Parathyroid adenoma (tissue), 2 donors: ENCODE measurements around the gene GALNT17.

Source experiments
- H2AFZ ChIP-seq: fragments of 300-600 bp; sonication (generic); one replicate; pipeline ENCODE4 v1.7.0; 2017; ENCODE audit warnings: antibody characterized with exemption, mild to moderate bottlenecking
- H3K27ac ChIP-seq: fragments of 300-600 bp; sonication (generic); one replicate; pipeline ENCODE4 v1.7.0; 2017
- H3K27me3 ChIP-seq: fragments of 300-600 bp; sonication (generic); one replicate; pipeline ENCODE4 v1.7.0; 2017; ENCODE audit warnings: low read length; ENCODE audit not compliant: control insufficient read depth, insufficient read depth
- H3K36me3 ChIP-seq: fragments of 300-600 bp; sonication (generic); one replicate; pipeline ENCODE4 v1.7.0; 2017; ENCODE audit warnings: low read length; ENCODE audit not compliant: control insufficient read depth, insufficient read depth
- H3K4me1 ChIP-seq: fragments of 300-600 bp; sonication (generic); one replicate; pipeline ENCODE4 v1.7.0; 2017; ENCODE audit warnings: control low read depth
- H3K4me2 ChIP-seq: fragments of 300-600 bp; sonication (generic); one replicate; pipeline ENCODE4 v1.7.0; 2017; ENCODE audit warnings: low read length
- H3K4me3 ChIP-seq: fragments of 300-600 bp; sonication (generic); one replicate; pipeline ENCODE4 v1.7.0; 2017; ENCODE audit warnings: low read depth, low read length
- H3K79me2 ChIP-seq: fragments of 300-600 bp; sonication (generic); one replicate; pipeline ENCODE4 v1.7.0; 2017; ENCODE audit warnings: control low read depth
- H3K9ac ChIP-seq: fragments of 300-600 bp; sonication (generic); one replicate; pipeline ENCODE4 v1.7.0; 2017; ENCODE audit warnings: mild to moderate bottlenecking
- H3K9me3 ChIP-seq: fragments of 300-600 bp; sonication (generic); one replicate; pipeline ENCODE4 v1.7.0; 2017; ENCODE audit warnings: low read length; ENCODE audit not compliant: control insufficient read depth
- TF ChIP-seq, protein P1 (sequence below): fragments of 300-600 bp; sonication (generic); IDR thresholded peaks from one replicate; pipeline ENCODE4 v1.7.0; 2017; ENCODE audit warnings: antibody characterized with exemption, mild to moderate bottlenecking
- donor health status: primary hyperparathyroidism.

The GALNT17 gene

DNA sequence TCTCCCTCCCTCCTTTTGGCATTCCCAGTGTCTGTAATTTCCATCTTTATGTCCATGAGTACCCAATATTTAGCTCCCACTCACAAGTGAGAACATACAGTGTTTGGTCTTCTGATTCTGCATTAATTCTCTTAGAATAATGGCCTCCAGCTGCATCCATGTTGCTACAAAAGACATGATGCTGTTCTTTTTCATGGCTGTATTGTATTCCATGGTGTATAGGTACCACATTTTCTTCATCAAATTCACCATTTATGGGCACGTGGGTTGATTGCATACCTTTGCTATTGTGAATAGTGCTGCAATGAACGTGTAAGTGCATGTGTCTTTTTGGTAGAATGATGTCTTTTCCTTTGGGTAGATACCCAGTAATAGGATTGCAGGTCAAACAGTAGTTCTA, 576.8 kb downstream of the GALNT17 start:
- Histone ChIP-seq H3K36me3 (no peaks in the 10 kb centered on the region), H3K79me2 (no peaks in the 10 kb centered on the region), H3K27me3 (no peaks in the 10 kb centered on the region), H3K27ac (no peak overlapping the region), H2AFZ (no peak overlapping the region), H3K4me1 (no peaks in the 10 kb centered on the region), H3K9me3 (no peaks in the 10 kb centered on the region), H3K4me3 (no peak overlapping the region), H3K4me2 (no peak overlapping the region), H3K9ac (no peak overlapping the region)
- TF ChIP-seq, protein P1, sequence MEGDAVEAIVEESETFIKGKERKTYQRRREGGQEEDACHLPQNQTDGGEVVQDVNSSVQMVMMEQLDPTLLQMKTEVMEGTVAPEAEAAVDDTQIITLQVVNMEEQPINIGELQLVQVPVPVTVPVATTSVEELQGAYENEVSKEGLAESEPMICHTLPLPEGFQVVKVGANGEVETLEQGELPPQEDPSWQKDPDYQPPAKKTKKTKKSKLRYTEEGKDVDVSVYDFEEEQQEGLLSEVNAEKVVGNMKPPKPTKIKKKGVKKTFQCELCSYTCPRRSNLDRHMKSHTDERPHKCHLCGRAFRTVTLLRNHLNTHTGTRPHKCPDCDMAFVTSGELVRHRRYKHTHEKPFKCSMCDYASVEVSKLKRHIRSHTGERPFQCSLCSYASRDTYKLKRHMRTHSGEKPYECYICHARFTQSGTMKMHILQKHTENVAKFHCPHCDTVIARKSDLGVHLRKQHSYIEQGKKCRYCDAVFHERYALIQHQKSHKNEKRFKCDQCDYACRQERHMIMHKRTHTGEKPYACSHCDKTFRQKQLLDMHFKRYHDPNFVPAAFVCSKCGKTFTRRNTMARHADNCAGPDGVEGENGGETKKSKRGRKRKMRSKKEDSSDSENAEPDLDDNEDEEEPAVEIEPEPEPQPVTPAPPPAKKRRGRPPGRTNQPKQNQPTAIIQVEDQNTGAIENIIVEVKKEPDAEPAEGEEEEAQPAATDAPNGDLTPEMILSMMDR, result no peak

DNA sequence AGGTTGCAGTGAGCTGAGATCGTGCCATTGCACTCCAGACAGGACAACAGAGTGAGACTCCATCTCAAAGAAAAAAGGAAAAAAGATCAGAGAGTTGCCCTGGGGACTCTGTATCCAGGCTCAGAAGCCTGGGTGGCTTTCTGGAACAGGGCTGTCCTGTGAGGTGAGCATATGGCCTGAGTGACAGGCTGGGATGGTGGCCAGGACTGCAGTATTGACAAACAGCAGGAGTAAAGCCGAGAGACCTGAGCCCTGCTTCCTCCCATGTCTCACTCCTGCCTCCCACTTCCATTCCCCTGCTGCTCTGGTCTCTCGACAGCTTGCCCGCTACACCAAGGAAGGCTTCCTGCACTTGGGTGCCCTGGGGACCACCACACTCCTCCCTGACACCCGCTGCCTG, 578.5 kb downstream of the GALNT17 start:
- Histone ChIP-seq H3K4me1 (no peaks in the 10 kb centered on the region), H3K4me2 (no peak overlapping the region), H3K79me2 (no peaks in the 10 kb centered on the region), H3K4me3 (no peak overlapping the region), H3K27ac (no peak overlapping the region), H3K36me3 (no peaks in the 10 kb centered on the region), H3K27me3 (no peaks in the 10 kb centered on the region), H3K9ac (no peak overlapping the region), H3K9me3 (no peaks in the 10 kb centered on the region), H2AFZ (no peak overlapping the region)
- TF ChIP-seq, protein P1, result no peak

DNA sequence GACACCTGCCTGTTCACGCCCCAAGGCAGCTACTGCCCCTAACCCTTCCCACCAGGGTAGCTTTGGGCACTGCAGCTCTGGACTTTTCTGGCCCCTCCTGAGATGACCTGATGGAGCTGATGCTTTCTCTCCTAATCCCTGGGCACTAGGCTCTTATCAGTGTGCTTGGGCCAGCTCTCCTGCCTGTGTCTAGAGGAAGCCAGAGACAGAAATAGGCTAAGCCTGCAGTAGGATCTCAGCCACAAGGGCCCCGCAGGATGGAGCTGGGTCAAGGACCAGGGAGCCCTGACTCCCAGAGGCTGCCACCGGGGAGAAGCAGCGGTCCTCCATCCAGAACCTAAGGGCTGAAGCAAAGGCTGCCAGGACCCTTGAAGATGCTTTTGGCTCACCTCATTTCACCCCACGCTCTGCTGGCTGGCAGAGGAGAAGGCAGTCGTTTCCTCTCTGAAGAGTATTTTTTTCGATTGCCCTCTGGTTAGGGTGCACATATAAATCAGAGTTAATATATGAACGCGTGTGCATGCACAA, 580.8 kb downstream of the GALNT17 start:
- H3K4me3 ChIP-seq, result no peak overlapping the region
- H3K27me3 ChIP-seq, result no peaks in the 10 kb centered on the region
- H3K36me3 ChIP-seq, result no peaks in the 10 kb centered on the region
- no peak overlapping the region for H3K27ac ChIP-seq
- H3K4me1 ChIP-seq, result no peaks in the 10 kb centered on the region
- no peak overlapping the region for H2AFZ ChIP-seq
- TF ChIP-seq, protein P1, result no peak
- no peaks in the 10 kb centered on the region for H3K9me3 ChIP-seq
- no peak overlapping the region for H3K4me2 ChIP-seq
- H3K79me2 ChIP-seq, result no peaks in the 10 kb centered on the region
- no peak overlapping the region for H3K9ac ChIP-seq

DNA sequence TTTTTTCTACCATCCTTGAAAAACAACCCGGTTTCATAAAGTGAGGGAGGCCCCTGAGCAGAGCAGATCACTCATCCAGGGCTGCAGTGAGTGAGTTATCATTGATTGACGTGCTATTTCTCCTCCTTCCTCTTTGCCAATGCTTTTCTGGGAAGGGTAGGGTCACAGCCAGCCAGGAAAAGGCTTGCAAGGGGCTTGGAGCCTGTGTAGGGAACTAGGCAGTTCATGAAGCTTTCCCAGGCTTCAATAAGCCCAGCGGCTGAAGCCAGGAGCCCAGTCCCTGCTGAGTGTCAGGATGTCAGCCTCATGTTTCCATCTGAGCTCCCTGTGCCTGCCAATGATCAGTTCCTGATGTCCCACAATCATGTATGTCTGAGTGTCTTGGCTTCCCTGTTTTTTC, 584.7 kb downstream of the GALNT17 start:
- H3K79me2 ChIP-seq, result no peaks in the 10 kb centered on the region
- no peaks in the 10 kb centered on the region for H3K9me3 ChIP-seq
- no peaks in the 10 kb centered on the region for H3K27me3 ChIP-seq
- H3K4me2 ChIP-seq, result no peak overlapping the region
- no peak overlapping the region for H3K27ac ChIP-seq
- no peaks in the 10 kb centered on the region for H3K4me1 ChIP-seq
- no peak overlapping the region for H3K9ac ChIP-seq
- no peaks in the 10 kb centered on the region for H3K36me3 ChIP-seq
- TF ChIP-seq, protein P1, result no peak
- no peak overlapping the region for H2AFZ ChIP-seq
- H3K4me3 ChIP-seq, result no peak overlapping the region

DNA sequence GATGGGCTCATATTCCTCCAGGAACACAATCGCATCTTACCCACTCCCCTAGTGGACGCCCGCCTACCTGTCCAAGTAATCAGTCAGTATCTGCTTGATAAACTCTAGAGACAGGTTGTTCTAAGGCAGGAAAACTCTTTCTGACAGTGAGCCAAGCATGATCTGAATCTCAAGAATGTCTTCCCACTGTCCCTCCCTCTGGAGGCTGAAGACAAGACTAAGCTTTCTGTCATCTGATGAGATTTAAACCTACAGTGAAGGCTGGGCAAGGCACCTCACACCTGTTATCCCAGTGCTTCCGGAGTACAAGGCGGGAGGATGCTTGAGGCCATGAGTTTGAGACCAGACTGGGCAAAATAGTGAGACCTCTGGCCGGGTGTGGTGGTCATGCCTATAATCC, 586.6 kb downstream of the GALNT17 start:
- Histone ChIP-seq H3K9ac (no peak overlapping the region), H3K4me3 (no peak overlapping the region), H3K4me2 (no peak overlapping the region), H3K9me3 (no peaks in the 10 kb centered on the region), H3K36me3 (no peaks in the 10 kb centered on the region), H3K79me2 (no peaks in the 10 kb centered on the region), H3K27me3 (no peaks in the 10 kb centered on the region), H3K4me1 (no peaks in the 10 kb centered on the region), H2AFZ (no peak overlapping the region), H3K27ac (no peak overlapping the region)
- TF ChIP-seq, protein P1, result no peak
